HG02763 (cell line): Measurements from ENCODE around the gene PRF1.

Experiments used
- ATAC-seq: cut with Tn5 transposase; IDR thresholded peaks from one replicate; pipeline ENCODE4 v1.9.1; 2021; ENCODE audit warnings: mild to moderate bottlenecking, moderate library complexity; ENCODE audit not compliant: unreplicated experiment

PRF1 gene

GRCh38 chr10:70578371-70578947 is 24.1 kb downstream of the PRF1 start:
- peak; percentile 52 for ATAC-seq

DNA sequence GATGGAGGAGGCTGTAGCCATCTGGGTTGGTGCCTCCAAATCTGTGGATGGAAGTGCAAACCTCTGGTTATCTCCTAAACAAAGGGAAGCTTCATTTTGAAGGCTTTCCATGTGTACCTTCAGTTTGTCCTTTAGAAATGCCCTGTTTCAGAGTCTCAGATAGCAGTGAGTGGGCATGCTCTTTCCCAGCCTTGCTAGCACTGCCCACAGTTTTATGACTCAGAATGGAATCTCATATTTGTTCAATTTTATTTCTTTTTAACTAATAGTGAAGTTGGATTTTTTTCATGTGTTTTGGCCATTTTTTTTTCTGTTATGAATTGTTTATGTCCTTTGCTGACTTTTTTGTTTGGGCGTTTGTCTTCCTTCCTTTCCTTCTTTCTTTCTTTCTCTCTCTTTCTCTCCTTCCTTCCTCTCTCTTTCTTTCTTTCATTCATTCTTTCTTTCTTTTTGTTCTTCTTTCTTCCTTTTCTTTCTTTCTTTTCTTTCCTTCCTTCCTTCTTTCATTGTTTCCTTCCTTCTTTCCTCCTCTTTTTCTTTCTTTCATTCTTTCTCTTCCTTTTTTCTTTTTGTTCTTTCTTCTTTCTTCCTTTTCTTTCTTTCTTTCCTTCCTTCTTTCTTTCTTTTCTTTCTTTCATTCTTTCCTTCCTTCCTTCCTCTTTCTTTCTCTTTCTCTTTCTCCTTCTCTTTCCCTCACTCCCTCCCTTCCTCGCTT is 25.6 kb downstream of the PRF1 start:
- ATAC-seq: no peak

DNA sequence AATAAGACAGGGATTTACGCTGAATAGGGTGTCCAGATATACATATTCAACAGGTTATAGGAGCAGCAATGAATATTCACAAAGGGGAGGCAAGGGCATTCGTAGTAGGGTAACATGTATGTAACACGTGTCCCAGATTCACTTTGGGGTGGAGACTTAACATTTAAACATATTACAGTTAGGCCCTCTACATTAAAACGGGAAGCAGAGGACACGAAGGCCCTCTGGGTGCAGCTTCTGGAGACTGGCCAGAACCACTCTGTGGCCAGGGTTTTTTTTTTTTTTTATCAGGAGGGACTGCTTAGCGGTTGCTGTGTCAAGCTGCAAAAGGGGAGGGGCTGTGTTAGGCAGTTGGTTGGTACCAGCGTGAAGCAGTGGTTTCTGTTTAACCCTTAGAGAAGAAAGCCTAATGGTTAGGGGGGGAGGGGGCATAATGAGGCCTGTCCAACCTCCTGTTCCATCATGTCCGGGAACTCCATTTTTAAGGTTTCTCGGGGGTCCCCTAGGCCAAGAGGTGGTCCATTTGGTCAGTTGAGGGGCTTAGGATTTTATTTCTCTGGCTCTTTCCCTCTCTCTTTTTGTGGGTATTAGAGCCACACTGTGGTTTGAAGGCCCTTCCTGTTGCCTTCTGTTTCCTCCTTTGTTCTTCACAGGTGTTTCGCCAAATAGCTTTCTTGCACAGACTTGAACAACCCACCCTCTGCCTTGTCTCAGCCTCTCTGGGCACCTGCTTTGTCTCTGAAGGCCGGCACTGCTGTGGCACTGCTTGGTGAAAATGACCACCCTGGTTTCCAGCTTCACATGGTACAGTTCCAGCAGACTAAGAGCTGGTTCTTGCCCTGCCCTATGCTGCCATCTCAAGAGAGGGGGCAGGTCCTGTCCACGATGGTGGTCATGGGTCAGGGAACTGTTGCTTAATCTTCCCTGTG is 26.4 kb downstream of the PRF1 start:
- peak; percentile 55 for ATAC-seq

- ATAC-seq: no peak
These were observed 27.1 kb downstream of the PRF1 start for GRCh38 chr10:70575486-70575873.

GRCh38 chr10:70573599-70574506 is 28.7 kb downstream of the PRF1 start:
- no peak for ATAC-seq

DNA sequence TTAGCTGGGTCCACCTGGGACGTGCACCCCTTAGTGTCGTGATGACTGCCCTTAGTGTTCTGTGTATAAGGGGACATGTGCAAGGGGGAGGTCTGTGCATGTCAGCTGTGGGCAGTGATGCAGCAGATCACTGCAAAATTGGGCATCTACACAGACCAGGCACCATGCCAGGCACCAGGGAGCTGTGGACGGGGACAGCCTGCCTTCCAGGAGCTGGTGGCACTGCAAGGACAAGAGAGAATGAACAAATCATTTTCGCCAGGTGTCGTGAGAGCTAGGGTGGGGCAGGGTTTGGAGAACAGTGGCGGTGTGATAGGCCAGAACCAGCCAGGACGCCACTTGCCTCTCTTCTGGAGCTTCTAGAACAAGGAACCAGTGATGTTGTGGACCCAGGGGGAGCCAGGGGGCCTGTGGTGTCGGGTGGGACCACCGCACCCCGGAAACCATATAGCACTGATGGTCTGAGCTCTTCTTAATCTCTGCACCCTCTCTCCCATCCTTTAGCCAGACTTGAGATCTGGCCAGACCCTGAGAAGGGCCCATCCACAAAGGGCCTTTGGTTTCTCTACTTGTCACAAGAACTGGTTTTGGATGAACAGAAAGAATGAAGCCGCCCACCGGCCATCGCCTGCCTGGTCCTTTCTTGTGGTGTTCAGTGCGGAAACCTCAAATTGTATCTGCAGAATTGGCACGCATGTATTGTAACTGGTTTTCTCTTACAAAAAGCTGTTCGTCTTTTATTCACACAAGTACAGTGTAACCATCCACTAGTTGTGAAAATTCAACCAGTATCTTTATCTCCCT is 30.7 kb downstream of the PRF1 start:
- ATAC-seq: no peak

GRCh38 chr10:70571236-70571635 is 31.3 kb downstream of the PRF1 start:
- ATAC-seq: no peak

- no peak for ATAC-seq
These were observed 33.6 kb downstream of the PRF1 start for GRCh38 chr10:70568781-70569495.

- ATAC-seq: no peak
These were observed 34.4 kb downstream of the PRF1 start for GRCh38 chr10:70568113-70568512.

- no peak for ATAC-seq
These were observed 34.9 kb downstream of the PRF1 start for GRCh38 chr10:70567603-70568002.

DNA sequence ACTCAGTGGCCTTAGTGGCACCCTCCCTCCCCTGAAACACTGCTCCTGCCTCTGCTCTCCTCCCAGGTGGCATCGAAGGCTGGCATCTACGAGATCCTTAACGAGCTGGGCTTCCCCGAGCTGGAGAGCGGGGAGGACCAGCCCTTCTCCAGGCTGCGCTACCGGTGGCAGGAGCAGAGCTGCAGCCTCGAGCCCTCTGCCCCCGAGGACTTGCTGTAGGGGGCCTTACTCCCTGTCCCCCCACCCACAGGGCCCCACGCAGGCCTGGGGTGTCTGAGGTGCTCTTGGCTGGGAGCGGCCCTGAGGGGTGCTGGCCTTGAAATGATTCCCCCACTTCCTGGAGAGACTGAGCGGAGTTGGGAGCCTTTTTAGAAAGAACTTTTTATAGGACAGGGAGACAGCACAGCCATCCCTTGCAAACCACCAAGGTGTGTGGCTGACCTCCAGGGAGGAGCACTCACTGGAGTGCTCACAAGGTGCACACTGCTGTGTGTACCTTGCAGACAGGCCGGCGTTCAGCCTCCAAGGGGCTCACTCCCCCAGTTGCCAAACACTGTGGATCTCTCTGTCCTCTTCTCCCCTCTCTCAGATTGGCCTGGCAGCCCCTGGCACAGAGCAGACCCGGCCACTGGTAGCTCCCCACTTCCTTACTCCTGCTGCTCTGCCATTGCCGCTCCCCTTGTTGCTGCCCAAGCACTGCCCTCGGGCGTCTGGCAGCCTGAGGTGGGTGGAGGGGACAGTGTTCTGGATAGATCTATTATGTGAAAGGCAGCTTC is 35.8 kb downstream of the PRF1 start:
- ATAC-seq: no peak

- ATAC-seq: no peak
These were observed 36.7 kb downstream of the PRF1 start for GRCh38 chr10:70565556-70566514.

- no peak for ATAC-seq
These were observed 37.6 kb downstream of the PRF1 start for GRCh38 chr10:70564901-70565351.

GRCh38 chr10:70564113-70564725 is 38.3 kb downstream of the PRF1 start:
- no peak for ATAC-seq

GRCh38 chr10:70563230-70563629 is 39.3 kb downstream of the PRF1 start:
- no peak for ATAC-seq

DNA sequence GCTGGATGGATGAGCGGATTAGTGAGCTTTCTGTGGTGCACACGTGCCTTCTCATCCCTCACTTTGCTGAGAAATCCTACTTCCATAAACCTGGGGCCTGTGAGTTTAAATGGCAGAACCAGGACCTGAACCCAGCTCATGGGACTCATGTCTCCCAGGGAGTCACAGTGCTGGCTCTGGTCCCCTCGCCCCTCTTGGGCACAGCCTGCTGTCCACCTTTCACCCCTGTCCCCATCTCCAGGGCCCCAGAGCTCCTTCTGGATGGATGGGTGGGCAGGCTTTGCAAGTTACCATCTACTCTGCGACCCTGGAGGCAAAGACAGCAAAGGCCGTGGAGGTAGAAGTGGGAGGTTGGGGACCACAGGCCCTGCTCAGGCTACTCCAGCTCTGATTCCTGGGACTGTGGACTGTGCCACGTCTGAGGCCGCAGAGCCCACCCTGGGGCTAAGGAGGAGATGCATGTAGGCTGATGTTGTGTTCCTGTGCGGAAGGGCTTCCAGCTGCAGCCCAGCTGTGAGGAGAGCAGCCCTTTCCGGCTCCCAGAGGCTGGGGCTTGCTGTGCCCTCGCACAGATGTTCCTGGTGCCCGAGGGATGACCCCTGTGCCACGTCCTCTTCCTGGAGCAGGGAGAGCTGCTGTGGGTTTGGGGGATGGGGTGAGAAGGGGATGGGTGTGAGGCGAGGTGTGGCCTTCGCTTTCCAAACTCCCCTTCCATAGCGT is 40.3 kb downstream of the PRF1 start:
- no peak for ATAC-seq
